Measurements from ENCODE around the gene NXN. TPM values are rescaled to one million over a fixed set of nuclear protein-coding genes. Genes with fewer than 3 reads are reported as not detected.

Gene NXN
- total RNA-seq, 3 donors from 2014 or later: 5.3 to 98.1 (median 9.7) TPM

- TF ChIP-seq CTCF (IDR thresholded peaks at IDR 0.05): no peak
- Histone ChIP-seq H3K36me3 (ENCODE audit: low read depth) (no peaks in the 10 kb centered on the region), H3K4me1 (ENCODE audit: low read depth) (no peaks in the 10 kb centered on the region), H3K9me3 (no peaks in the 10 kb centered on the region), H3K4me3 (no peak overlapping the region)
- no peak for ATAC-seq
- intact Hi-C loops (cut with DNase I, micrococcal nuclease): no loop called here
- no peak for DNase-seq
Measured at GRCh38 chr17:866568-867103, 112.9 kb downstream of the NXN start.

GRCh38 chr17:864315-864714 is 115.3 kb downstream of the NXN start:
- DNase-seq (no peak), ATAC-seq (no peak)
- Histone ChIP-seq H3K36me3 (ENCODE audit: low read depth) (no peaks in the 10 kb centered on the region), H3K4me3 (no peak overlapping the region), H3K4me1 (ENCODE audit: low read depth) (peaks cover 3% of the 10 kb centered on the region), H3K9me3 (no peaks in the 10 kb centered on the region)
- no peak for TF ChIP-seq CTCF (IDR thresholded peaks at IDR 0.05)
- intact Hi-C loops (cut with DNase I, micrococcal nuclease): no loop called here

- ATAC-seq (no peak), DNase-seq (no peak)
- H3K36me3 ChIP-seq (ENCODE audit: low read depth): no peaks in the 10 kb centered on the region
- TF ChIP-seq CTCF (IDR thresholded peaks at IDR 0.05): no peak
- intact Hi-C loops (cut with DNase I, micrococcal nuclease): no loop called here
- H3K9me3 ChIP-seq: no peaks in the 10 kb centered on the region
- no peak overlapping the region for H3K4me3 ChIP-seq
- peaks cover 3% of the 10 kb centered on the region for H3K4me1 ChIP-seq (ENCODE audit: low read depth)
Measured at GRCh38 chr17:863880-864279, 115.7 kb downstream of the NXN start.

- intact Hi-C loops (cut with DNase I, micrococcal nuclease): no loop called here
- Histone ChIP-seq H3K4me3 (no peak overlapping the region), H3K9me3 (no peaks in the 10 kb centered on the region), H3K36me3 (ENCODE audit: low read depth) (no peaks in the 10 kb centered on the region), H3K4me1 (ENCODE audit: low read depth) (peaks cover 3% of the 10 kb centered on the region)
- DNase-seq (no peak), ATAC-seq (no peak)
- no peak for TF ChIP-seq CTCF (IDR thresholded peaks at IDR 0.05)
Measured at GRCh38 chr17:862582-862981, 117.0 kb downstream of the NXN start.

GRCh38 chr17:861364-861763 is 118.2 kb downstream of the NXN start:
- Histone ChIP-seq H3K36me3 (ENCODE audit: low read depth) (no peaks in the 10 kb centered on the region), H3K4me1 (ENCODE audit: low read depth) (peaks cover 3% of the 10 kb centered on the region), H3K4me3 (no peak overlapping the region), H3K9me3 (no peaks in the 10 kb centered on the region)
- intact Hi-C loops (cut with DNase I, micrococcal nuclease): no loop called here
- DNase-seq (no peak), ATAC-seq (no peak)
- no peak for TF ChIP-seq CTCF (IDR thresholded peaks at IDR 0.05)

GRCh38 chr17:860805-861204 is 118.8 kb downstream of the NXN start:
- H3K9me3 ChIP-seq: no peaks in the 10 kb centered on the region
- no peak overlapping the region for H3K4me3 ChIP-seq
- intact Hi-C loops (cut with DNase I, micrococcal nuclease): no loop called here
- ATAC-seq (no peak), DNase-seq (no peak)
- TF ChIP-seq CTCF (IDR thresholded peaks at IDR 0.05): no peak
- H3K36me3 ChIP-seq (ENCODE audit: low read depth): no peaks in the 10 kb centered on the region
- H3K4me1 ChIP-seq (ENCODE audit: low read depth): peaks cover 3% of the 10 kb centered on the region
